NCI-H526 (cell line): ENCODE measurements around the gene SLC66A2.
A peak's percentile ranks its signal among the peaks of the same experiment; 100 is the strongest.

Experiments
- DNase-seq, 2 experiments: peaks; one replicate each; lab custom pipeline; 2025; lab: John Stamatoyannopoulos, UW

The SLC66A2 gene

GRCh38 chr18:79950515-79951341 lies 725 bp downstream of the SLC66A2 start:
- DNase-seq = peak in 1 of 2 experiments; percentile 64

- peak in 1 of 2 experiments; percentile 20 for DNase-seq
These were observed 1.6 kb downstream of the SLC66A2 start for GRCh38 chr18:79949697-79950487.

- no peak for DNase-seq
These were observed 2.6 kb downstream of the SLC66A2 start for GRCh38 chr18:79948719-79949411.

- DNase-seq = no peak
These were observed 3.4 kb downstream of the SLC66A2 start for GRCh38 chr18:79947881-79948610.

GRCh38 chr18:79947054-79947755 lies 4.2 kb downstream of the SLC66A2 start:
- DNase-seq = no peak

DNA sequence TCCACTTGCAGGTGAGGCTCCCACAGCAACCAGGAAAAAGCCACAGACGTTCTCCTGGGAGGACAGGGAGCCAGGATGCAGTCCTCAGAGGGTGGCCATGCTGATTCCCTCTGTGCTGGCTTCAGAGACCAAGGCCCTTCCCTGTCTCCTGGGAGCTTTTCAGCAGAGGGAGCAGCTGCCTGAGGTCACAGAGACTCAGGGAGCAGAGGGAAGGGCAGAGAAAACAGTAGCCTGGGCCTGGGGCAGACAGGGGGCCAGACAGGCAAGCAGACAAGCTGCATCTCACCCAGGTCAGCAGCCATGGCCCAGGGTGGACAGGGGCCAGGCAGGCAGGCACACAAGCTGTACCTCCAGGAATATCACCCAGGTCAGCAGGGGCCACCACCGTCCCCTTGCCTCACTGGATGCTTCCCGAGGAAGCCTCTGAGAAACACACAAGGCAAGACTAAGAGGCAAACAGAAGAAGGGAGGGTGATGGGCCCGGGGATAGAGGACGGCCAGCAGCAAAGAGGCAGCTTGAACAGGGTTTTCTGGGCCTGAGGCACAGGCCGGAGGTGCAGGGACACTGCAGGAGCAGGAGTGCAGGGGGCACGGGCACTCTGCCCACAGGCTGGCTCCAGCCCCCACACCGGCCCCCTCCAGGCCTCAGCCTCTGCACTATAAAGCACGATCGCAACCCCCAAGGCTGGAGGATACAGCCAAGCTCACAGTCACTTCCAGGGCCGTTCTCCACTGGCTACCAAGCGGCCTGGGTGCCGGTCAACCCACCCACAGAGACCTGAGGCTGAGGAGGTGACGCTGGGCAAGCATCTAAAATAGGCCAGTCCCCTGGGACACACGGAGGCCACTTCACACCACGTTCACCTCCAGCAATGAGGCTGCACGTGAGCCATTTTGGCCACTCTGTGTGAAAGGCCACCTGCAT lies 6.1 kb downstream of the SLC66A2 start:
- peak in 1 of 2 experiments; percentile 55 for DNase-seq

- no peak for DNase-seq
These were observed 6.7 kb downstream of the SLC66A2 start for GRCh38 chr18:79944746-79945117.

DNA sequence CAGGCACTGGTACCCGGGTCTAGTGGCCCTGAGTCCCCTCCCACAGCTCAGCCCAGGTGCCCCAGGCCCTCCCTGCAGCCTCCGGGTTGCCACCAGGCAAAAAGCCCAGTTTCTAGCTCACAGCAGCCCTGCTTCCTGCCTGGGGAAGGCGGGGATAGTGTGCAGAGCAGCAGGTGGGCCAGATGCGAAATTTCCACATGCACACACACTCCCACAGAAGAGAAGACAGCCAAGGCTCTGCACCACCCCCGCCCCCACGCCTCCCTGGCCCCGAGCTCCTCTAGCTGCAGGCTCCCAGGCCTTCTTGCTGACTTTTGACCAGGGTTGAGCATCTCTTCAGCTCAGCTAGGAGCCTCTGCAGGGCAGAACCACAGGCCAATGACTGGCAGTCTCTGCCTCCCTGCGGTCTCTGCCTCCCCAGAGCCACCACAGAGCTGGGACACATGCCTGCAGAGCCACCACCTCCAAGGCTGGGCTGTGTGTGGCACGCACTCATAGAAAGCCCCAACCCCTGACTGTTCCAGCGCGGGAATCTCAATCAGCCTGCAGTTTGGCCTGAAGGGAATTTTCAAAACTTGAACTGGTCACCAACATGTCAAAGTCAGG lies 7.2 kb downstream of the SLC66A2 start:
- DNase-seq = no peak

GRCh38 chr18:79943608-79944125 lies 7.8 kb downstream of the SLC66A2 start:
- DNase-seq = no peak

DNA sequence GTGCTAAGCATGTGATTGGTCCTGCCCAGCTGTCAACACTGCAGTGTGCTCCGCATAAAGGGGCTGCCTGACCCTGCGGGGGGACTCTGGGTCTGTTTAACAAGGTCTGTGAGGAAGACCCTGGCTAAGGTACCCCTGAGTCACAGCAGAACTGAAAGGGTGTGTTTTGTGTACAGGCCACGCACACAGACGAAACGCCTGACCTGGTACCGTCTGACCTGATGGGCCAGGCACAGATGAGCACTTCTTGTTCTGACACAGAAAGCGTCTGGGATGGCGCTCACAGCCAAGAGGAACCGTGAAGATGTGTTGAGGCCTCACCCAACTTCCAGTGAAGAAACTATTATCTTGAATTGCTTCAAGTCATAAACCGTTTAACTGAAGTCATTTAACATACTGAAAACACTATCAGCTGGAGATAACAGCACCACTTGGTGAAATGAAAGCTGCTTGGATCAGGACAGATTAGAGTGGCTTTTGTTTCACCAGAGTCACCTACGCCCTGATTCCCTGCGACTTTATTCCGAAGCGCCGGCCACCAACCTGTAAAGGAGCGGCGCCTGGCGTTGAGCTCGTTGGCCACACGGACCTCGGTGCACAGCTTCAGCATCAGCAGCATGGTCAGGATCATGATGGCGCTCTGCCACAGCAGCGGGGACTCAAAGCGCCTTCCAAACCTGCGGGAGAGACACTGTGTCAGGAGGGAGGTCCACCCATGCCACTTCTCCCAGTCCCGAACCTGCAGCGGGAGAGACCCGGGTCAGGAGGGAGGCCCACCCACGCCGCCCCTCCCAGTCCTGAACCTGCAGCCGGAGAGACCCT lies 8.5 kb downstream of the SLC66A2 start:
- no peak for DNase-seq

DNA sequence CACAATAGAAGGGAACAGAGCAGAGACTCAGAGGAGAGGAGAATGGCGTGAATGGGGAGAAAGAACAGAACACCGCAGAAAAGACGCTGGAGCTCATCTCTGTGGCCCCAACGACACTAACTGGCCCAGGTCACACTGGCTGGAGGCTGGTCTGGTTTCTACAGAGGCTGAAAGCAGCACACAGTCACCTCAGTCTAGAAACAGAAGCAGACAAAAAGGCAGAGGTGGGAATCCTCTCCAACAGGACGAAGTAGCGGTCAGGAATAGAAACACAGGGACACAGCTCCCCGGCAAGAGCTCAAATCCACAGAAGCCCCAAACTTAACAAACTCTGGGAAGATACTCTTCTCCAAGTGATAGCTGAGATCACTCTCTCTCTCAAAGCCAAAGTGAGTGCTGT lies 9.2 kb downstream of the SLC66A2 start:
- no peak for DNase-seq

- DNase-seq = peak in 1 of 2 experiments; percentile 53
These were observed 9.9 kb downstream of the SLC66A2 start for GRCh38 chr18:79941473-79942119.

DNA sequence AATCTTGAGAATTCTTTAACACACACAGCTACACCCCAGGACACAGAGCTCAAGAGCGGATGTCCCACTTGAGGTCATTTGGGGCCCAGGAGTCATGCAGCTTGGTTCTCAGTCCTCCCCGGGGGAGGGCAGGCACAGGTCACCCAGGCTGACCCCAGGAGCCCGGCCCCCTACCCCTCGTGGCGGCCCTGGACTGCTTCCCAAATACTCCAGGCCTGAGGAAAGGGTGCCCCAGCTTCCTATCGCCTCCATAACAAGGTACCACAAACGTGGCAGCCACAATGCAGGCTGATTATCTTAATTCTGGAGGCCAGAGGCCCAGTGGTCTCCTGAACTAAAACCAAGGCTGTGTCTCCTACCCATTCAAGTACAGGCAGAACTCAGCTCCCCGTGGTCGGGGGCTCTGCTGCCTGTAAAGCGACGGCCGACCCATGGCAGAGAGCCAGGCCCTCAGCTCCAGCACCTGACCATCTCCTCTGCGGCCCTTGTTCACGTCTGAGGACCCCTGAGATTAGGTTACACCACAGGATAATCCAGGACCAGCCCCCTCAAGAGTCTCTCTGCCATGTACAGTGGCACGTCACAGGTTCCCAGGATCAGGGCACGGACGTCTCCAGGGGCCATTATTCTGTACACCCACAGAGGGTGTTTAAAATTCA lies 10.5 kb downstream of the SLC66A2 start:
- no peak for DNase-seq

DNA sequence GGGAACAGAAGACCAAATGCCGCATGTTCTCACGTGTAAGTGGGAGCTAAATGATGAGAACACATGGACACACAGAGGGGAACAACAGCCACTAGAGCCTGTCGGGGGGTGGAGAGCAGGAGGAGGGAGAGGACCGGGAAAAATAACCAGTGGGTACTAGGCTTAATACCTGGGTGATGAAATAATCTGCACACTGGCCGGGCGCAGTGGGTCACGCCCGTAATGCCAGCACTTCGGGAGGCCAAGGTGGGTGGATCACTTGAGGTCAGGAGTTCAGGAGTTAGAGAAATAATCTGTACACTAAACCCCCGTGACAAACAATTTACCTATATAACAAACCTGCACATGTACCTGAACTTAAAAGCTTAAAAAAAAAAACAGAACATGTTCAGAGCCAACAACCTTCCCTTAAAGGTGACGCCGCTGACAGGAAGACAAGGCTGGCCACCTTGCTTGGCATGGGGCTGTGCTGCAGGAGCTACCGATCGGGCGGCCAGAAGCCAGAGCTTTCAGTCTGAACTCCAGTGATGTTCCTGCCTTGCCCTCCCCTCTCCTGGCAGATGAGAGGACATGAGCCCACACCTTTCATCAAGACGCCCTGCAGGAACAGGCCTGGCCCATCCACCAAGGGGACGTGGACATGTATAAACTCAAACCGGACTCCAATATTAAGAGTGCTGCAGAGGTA lies 11.2 kb downstream of the SLC66A2 start:
- DNase-seq = no peak

GRCh38 chr18:79939096-79939495 lies 12.4 kb downstream of the SLC66A2 start:
- DNase-seq = no peak

DNA sequence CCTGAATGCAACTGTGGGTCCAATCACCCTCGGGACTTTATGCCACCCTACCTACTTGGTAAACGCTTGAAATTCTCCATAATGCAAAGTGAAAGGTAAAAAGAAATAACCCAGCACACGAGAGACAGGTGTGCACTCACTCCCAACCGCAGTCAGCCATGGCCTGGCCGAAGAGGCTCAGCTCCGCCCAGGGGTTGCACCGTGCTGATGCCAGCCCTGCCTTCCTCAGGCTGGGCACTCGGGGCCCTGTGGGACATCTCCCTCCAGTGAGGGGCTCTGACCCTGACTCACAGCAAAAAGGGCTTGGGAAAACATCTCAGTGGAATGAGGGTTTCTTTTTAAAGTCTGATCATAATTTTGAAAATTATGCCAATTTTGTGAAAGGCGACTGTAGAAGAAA lies 13.3 kb downstream of the SLC66A2 start:
- no peak for DNase-seq
